Hepatocyte (in vitro differentiated cells): ENCODE measurements around the gene CCNDBP1.

ENCODE experiments used
- EZH2 ChIP-seq: fragments of 200-600 bp; sonication (generic); IDR thresholded peaks from 2 replicates; pipeline ENCODE4 v1.6.1; 2016; ENCODE audit warnings: antibody characterized with exemption, mild to moderate bottlenecking, borderline replicate concordance
- EZH2phosphoT487 ChIP-seq: fragments of 200-600 bp; sonication (generic); IDR thresholded peaks from one replicate; pipeline ENCODE4 v1.6.1; 2018; ENCODE audit warnings: antibody characterized with exemption, mild to moderate bottlenecking, low read depth, moderate library complexity; ENCODE audit not compliant: unreplicated experiment, severe bottlenecking
- TF ChIP-seq, protein P1 (sequence below): fragments of 200-600 bp; sonication (generic); IDR thresholded peaks from 2 replicates; pipeline ENCODE4 v1.5.1; 2016; ENCODE audit warnings: antibody characterized with exemption, mild to moderate bottlenecking; ENCODE audit not compliant: poor library complexity

GRCh38 chr15:43153269-43153668, 31.9 kb upstream of the CCNDBP1 start:
- TF ChIP-seq EZH2phosphoT487 (no peak), EZH2 (no peak)
- TF ChIP-seq, protein P1, sequence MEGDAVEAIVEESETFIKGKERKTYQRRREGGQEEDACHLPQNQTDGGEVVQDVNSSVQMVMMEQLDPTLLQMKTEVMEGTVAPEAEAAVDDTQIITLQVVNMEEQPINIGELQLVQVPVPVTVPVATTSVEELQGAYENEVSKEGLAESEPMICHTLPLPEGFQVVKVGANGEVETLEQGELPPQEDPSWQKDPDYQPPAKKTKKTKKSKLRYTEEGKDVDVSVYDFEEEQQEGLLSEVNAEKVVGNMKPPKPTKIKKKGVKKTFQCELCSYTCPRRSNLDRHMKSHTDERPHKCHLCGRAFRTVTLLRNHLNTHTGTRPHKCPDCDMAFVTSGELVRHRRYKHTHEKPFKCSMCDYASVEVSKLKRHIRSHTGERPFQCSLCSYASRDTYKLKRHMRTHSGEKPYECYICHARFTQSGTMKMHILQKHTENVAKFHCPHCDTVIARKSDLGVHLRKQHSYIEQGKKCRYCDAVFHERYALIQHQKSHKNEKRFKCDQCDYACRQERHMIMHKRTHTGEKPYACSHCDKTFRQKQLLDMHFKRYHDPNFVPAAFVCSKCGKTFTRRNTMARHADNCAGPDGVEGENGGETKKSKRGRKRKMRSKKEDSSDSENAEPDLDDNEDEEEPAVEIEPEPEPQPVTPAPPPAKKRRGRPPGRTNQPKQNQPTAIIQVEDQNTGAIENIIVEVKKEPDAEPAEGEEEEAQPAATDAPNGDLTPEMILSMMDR: no peak
